Ovary (tissue), 9 donors: ENCODE data around the gene SAMD1. TPM values are rescaled to one million over a fixed set of nuclear protein-coding genes. Genes with fewer than 3 reads are reported as not detected.

Experiments used
- DNase-seq, 5 donors: peaks; one replicate each; pipeline ENCODE4 v3.0.0-alpha.2; 2019 to 2020
- H3K27ac ChIP-seq, 2 donors: fragments of 200-600 bp; one replicate each; pipeline versions ENCODE4 v1.5.1 to v1.8.0; 2019 to 2022
- H3K27me3 ChIP-seq: fragments of 200-600 bp; one replicate; pipeline ENCODE4 v1.8.0; 2022
- H3K36me3 ChIP-seq: fragments of 200-600 bp; sonication (generic); one replicate; pipeline ENCODE4 v1.5.1; 2019
- H3K4me1 ChIP-seq: one replicate; pipeline ENCODE4 v1.8.1; 2013; ENCODE audit warnings: mild to moderate bottlenecking, moderate library complexity; ENCODE audit not compliant: insufficient read depth
- H3K4me3 ChIP-seq: fragments of 200-600 bp; sonication (generic); one replicate; pipeline ENCODE4 v1.5.1; 2017
- H3K9me3 ChIP-seq, 2 donors: fragments of 200-600 bp in 1 of 2; sonication (generic) in 1 of 2; one replicate each; pipeline versions ENCODE4 v1.5.1 to v1.8.1; 2013 to 2019; ENCODE audit warnings: mild to moderate bottlenecking in 1 of 2, moderate library complexity in 1 of 2
- EP300 ChIP-seq: sonication (generic); formaldehyde crosslinking; IDR thresholded peaks from one replicate; pipeline ENCODE4 v1.6.1; 2017; ENCODE audit warnings: antibody characterized with exemption
- POLR2A ChIP-seq: fragments of 450-650 bp; IDR thresholded peaks from one replicate; pipeline ENCODE4 v1.6.1; 2017; ENCODE audit warnings: antibody characterized with exemption, mild to moderate bottlenecking, moderate library complexity
- WGBS, 3 donors: extraction: QIAGEN DNeasy Blood & Tissue Kit in 1 of 3; methylation state at CpG; one replicate each; pipeline versions ENCODE4 v1.1.5 to v1.1.7; 2013 to 2017; 5-methylcytosine and 5-hydroxymethylcytosine counted together
- intact Hi-C, 4 donors: fragments of 100-400 bp; cut with DNase I; formaldehyde crosslinking; loops; one replicate each; pipeline versions ENCODE4 v1.11.0 to v1.15.1; 2022 to 2023
- polyA plus RNA-seq, 2 donors: library from polyadenylated mRNA; stranded (reverse); fragments of 200-250 nt in 1 of 2; fragments of 350-450 nt in 1 of 2; fragmentation: Illumina TruSeq in 1 of 2; extraction: RNeasy Lipid Tissue Mini Kit (QIAGEN cat#74804) in 1 of 2; gene quantifications; one replicate each; pipeline ENCODE4 v1.2.3, GENCODE V29; 2013 to 2014
- total RNA-seq, 7 donors: library from RNA; depleted of rRNA in 2 of 7; stranded (reverse); fragments of >200 nt in 2 of 7; fragmentation: NEBNext Ultra II Directional in 3 of 7; extraction: Animal tissue kit (Norgen Biotek cat#: 25700) in 3 of 7; gene quantifications; one replicate each; pipeline versions ENCODE4 v1.1.0 to v1.2.4, GENCODE V29; 2016 to 2023
- TF ChIP-seq, protein P1 (sequence below), 3 donors: fragments of 450-650 bp in 2 of 3; fragments of 200-600 bp in 1 of 3; IDR thresholded peaks; one replicate each; pipeline versions ENCODE4 v1.5.1 to v1.8.0; 2016 to 2022; ENCODE audit warnings: antibody characterized with exemption in 3 of 3, mild to moderate bottlenecking in 1 of 3
- donor health status: DM: no; HTN: no; CAD: no; lungs with moderate emphysema.
- donor health status: DM: no; HTN: no; CAD: no.
- donor health status: Bipolar disorder and iron deficiency.
- donor health status: DM: yes; HTN: yes; CAD: no.
- donor health status: DM: no; HTN: no; CAD: no.
- donor health status: DM: yes; HTN: yes; CAD: no.

SAMD1 gene
- total and polyA plus RNA-seq, 9 donors = 10.5 to 68.3 (median 37.4) TPM

DNA sequence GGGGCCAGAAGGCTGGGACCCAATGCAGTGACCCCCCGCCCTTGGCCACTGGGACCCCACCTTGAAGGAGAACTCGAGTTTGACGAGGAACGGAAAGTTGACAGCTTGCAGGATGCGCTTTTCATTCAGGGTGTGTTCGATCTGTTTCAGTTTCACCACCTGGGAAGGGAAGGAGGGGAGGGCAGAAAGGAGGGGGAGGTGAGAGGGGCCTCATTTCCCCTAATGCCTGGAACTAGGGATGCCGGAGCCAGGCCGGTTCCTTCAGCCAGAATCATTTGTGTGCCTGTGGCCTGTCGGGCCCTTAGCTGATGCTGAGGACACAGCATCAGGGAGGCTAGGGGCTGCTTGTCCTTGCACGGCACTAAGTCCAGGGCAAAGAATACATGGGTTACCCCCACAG is 12.2 kb upstream of the SAMD1 start:
- Histone ChIP-seq H3K27ac (no peak overlapping the region), H3K4me3 (no peak overlapping the region), H3K9me3 (no peaks in the 10 kb centered on the region), H3K4me1 (peaks cover 4% of the 10 kb centered on the region), H3K27me3 (no peaks in the 10 kb centered on the region), H3K36me3 (no peaks in the 10 kb centered on the region)
- DNase-seq = no peak
- WGBS, 3 donors = 77 to 84% (median 81%) methylated on average over 10 of the region's 10 CpGs
- TF ChIP-seq, protein P1, sequence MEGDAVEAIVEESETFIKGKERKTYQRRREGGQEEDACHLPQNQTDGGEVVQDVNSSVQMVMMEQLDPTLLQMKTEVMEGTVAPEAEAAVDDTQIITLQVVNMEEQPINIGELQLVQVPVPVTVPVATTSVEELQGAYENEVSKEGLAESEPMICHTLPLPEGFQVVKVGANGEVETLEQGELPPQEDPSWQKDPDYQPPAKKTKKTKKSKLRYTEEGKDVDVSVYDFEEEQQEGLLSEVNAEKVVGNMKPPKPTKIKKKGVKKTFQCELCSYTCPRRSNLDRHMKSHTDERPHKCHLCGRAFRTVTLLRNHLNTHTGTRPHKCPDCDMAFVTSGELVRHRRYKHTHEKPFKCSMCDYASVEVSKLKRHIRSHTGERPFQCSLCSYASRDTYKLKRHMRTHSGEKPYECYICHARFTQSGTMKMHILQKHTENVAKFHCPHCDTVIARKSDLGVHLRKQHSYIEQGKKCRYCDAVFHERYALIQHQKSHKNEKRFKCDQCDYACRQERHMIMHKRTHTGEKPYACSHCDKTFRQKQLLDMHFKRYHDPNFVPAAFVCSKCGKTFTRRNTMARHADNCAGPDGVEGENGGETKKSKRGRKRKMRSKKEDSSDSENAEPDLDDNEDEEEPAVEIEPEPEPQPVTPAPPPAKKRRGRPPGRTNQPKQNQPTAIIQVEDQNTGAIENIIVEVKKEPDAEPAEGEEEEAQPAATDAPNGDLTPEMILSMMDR (IDR thresholded peaks at IDR 0.05) = no peak
- TF ChIP-seq POLR2A = no peak
- intact Hi-C loops = no loop called here

DNA sequence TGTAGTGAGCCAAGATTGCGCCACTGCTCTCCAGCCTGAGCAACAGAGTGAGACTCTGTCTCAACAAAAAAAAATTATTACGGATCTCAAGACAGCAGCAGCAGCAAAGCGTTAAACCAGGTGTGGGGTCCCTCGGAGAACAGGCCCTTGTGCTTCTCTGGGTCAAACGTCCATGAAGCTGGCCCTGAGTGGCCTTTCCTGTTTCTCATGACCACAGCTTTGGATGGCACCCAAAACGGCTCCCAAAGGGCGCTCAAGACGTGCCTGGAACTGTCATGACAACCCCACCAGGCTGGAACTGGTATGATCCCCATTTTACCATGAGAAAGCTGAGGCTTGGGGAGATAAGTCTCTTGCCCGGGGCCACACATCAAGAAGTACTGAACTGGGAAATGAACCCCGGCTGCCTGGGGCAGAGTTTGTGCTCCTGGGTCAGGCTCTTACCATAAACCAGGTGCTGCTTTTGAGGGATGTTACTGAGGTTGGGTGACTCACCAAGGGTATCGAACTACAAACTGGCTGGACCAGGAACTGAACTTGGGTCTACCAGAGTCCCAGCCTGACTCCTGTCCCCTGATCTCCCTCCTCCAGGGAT is 11.6 kb upstream of the SAMD1 start:
- no peaks in the 10 kb centered on the region for H3K36me3 ChIP-seq
- no peaks in the 10 kb centered on the region for H3K27me3 ChIP-seq
- 56 to 60% (median 60%) methylated on average over 11 of the region's 11 CpGs for WGBS, 3 donors
- TF ChIP-seq, protein P1 (IDR thresholded peaks at IDR 0.05) = no peak
- no peak for TF ChIP-seq POLR2A
- intact Hi-C loops = no loop called here
- no peak for DNase-seq
- no peak overlapping the region for H3K27ac ChIP-seq
- H3K9me3 ChIP-seq = no peaks in the 10 kb centered on the region
- no peak overlapping the region for H3K4me3 ChIP-seq
- no peaks in the 10 kb centered on the region for H3K4me1 ChIP-seq

DNA sequence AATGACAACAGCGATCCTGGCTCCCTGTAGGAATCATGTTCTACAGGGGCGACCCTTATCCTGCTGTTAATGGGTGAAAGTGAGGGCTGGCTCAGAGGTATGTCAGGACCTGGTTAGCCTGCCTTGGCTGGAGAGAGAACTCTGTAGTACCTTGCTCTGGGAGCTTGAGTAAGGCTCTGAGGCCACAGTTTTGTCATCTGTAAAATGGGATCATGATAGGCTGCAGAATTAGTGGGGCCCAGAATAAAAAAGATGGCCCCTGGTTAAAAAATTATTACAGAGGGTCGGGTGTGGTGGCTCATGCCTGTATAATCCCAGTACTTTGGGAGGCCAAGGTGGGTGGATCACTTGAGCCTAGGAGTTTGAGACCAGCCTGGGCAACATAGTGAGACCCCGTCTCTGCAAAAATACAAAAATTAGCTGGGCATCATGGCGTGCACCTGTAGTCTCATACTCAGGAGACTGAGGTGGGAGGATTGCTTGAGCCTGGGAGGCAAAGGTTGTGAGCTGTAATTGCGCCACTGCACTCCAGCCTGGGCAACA is 10.5 kb upstream of the SAMD1 start:
- intact Hi-C loops = no loop called here
- H3K4me1 ChIP-seq = no peaks in the 10 kb centered on the region
- no peak for TF ChIP-seq EP300
- TF ChIP-seq, protein P1 (IDR thresholded peaks at IDR 0.05) = no peak
- no peak for TF ChIP-seq POLR2A
- DNase-seq = no peak
- no peak overlapping the region for H3K27ac ChIP-seq
- no peaks in the 10 kb centered on the region for H3K27me3 ChIP-seq
- H3K36me3 ChIP-seq = no peaks in the 10 kb centered on the region
- no peak overlapping the region for H3K4me3 ChIP-seq
- no peaks in the 10 kb centered on the region for H3K9me3 ChIP-seq
- 94% methylated on average over 6 of the region's 6 CpGs for WGBS, 3 donors

DNA sequence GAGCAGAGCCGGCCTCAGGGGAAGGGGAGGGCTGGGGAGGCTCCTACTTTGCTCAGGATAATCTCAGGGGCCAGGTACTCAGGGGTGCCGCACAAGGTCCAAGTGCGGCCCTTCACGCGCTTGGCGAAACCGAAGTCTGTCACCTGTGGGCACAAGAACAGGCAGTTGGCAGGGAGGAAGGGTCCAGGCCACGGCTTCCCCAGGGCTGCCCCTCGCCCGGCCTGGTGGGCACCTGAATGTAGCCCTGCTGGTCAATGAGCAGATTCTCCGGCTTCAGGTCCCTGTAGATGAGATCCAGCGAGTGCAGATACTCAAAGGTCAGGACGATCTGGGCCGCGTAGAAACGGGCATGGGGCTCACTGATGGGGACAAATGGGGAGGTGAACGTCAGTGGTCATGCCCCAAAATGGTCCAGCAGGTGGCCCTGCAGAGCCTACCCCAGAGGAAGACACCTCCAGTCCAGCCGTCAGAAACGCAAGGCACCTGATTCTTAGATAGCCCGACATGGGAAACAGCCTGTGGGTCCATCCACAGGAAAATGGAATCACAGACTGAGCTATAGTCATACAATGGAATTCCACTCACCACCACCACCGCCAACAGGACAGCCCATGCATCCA is 7.1 kb upstream of the SAMD1 start:
- no peak for TF ChIP-seq EP300
- TF ChIP-seq, protein P1 (IDR thresholded peaks at IDR 0.05) = no peak
- TF ChIP-seq POLR2A = no peak
- no peak overlapping the region for H3K4me3 ChIP-seq
- intact Hi-C loops = no loop called here
- H3K27ac ChIP-seq = no peak overlapping the region
- H3K4me1 ChIP-seq = no peaks in the 10 kb centered on the region
- no peaks in the 10 kb centered on the region for H3K9me3 ChIP-seq
- 71 to 77% (median 76%) methylated on average over 21 of the region's 21 CpGs for WGBS, 3 donors
- H3K27me3 ChIP-seq = no peaks in the 10 kb centered on the region
- H3K36me3 ChIP-seq = no peaks in the 10 kb centered on the region
- DNase-seq = no peak
